T-helper 9 cell (primary cell): ENCODE measurements around the gene ELFN2.

Experiments used
- DNase-seq: peaks from one replicate; pipeline ENCODE4 v3.0.0-alpha.2; 2020

Gene ELFN2

DNA sequence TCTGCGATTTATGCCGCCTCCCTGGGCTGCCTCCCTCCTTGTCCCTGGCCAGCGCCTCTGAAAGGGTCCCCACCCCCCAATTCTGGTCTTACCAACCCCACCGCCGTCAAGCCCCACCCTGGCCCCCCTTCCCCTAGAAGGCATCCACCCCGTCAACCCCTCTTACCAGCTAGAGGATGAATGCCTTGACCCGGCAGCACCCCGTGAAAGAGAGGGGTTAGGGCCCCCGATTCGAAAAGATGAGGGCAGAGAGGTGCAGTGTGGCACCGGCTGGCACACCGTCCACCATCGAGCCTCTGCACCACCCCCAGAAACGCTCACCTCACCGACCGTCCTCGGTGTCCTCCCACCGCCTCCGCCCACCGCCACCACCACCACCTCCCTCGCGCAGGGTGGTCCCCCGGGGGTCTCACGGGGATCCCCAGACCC is 559 bp downstream of the ELFN2 start:
- no peak for DNase-seq

DNA sequence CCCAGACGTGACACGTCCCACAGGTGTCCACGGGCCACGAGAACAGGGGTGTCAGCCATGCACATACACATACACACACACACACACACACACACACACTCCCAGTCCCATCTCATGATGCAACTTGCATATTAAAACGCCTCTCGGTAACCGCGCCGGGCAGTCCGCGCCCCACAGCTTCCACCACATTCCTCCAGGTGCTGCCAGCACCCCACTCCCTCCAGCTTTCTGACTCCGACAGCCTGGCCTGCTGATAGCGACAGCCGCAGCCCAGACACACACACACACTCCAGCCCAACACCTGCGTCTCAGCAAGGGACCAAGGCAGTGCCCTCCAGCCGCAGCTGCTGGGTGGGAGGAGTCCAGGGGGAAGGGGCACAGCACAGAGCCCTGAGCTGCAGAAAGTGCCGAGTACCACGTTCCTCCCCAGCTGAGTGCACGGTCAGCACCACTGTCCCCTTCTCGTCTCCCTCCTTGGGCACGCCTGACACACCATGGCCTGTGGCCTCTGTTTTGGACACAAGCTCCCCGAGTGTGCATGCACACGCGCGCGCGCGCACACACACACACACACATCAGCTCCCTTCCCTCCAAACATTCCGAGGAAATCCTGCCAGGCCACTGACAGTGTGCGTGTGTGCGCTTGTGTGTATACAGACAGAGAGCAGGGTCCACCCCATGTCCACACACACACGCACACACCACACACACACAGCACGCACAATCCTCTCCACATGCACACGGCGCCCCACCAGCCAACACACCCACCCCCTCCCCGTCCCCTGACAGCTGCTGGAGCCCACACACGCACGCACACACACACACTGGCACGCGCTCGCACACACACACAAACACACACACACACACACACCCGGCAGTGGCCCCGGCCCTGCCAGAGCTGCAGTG is 1.2 kb downstream of the ELFN2 start:
- DNase-seq, result no peak

DNA sequence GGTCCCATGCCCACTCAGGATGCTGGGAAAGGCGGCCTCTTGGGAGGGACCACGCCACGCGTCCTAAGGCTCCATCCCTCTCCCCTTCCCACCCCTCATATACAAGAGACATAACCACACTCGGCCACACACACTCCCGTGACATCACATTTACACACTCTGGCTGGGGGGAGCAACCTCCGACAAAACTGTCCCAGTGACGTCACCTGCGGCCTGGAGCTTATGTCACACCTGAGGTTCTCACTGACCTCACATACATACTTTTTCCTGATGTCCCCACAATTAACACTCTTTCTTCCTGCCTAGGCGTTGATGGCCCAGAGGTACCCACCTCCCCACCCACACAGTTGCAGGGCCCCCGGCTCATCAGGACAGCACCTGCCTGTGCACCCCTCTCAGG is 1.9 kb downstream of the ELFN2 start:
- no peak for DNase-seq

- DNase-seq, result no peak
Observed at GRCh38 chr22:37423283-37423682, 4.0 kb downstream of the ELFN2 start.

- DNase-seq, result no peak
Observed at GRCh38 chr22:37421468-37421877, 5.8 kb downstream of the ELFN2 start.

- no peak for DNase-seq
Observed at GRCh38 chr22:37420686-37421467, 6.4 kb downstream of the ELFN2 start.

DNA sequence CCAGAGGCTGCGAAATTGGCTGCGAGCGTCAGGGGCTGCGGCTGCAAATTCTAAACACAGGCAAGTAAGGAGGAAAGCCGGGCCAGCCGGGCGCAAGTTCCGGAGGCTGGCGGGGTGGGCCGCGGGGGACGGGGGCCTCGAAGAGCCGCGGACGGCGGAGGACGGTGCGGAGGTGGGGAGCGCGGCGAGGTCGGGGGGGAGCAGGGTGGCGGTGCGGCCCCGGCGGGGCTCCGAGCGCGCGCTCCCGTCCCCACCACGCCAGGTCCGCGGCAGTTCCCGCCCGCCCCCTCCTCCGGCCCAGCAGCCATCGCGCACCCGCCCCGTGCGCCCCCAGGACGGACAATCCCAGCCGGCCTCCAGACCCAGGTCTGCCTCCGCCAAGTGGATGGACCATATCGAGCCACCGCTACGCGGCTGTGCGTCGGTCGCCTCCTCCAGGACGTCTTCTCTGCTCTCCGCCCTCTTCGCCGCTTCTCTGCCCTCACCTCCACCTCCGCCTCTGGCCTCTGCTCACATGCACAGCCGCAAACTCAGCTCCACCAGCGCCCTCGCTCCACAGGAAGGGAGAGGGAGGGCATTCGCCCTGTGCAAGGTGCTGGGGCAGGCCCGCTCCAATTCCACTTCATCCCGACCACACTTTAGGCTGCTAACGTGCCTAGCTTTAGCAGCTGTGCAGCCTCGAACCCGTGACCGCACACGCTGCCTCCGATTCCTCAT is 7.2 kb downstream of the ELFN2 start:
- DNase-seq, result no peak

GRCh38 chr22:37419370-37419968 is 7.8 kb downstream of the ELFN2 start:
- DNase-seq, result no peak

GRCh38 chr22:37418627-37419369 is 8.5 kb downstream of the ELFN2 start:
- no peak for DNase-seq

GRCh38 chr22:37417677-37418348 is 9.5 kb downstream of the ELFN2 start:
- DNase-seq, result no peak

- no peak for DNase-seq
Observed at GRCh38 chr22:37417264-37417663, 10.0 kb downstream of the ELFN2 start.

DNA sequence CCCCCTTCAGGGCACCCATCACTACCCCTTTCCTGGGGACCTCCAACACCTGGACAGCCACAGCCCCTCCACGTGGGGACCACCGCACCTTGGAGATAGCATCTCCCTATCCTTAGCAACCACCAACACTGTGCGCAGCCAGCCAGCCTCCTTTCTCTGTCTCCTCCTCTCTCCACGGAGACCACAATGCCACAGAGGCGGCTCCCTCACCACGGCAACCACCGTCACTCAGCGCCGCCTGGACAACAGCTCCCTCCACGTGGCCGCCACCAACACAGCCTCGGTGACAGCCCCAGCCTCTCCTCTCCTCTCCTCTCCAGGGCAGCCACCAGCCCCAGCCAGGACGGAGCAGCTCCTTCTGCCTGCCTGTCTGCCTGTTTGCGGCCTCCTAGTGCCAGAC is 10.5 kb downstream of the ELFN2 start:
- no peak for DNase-seq

GRCh38 chr22:37416389-37416788 is 10.9 kb downstream of the ELFN2 start:
- no peak for DNase-seq

GRCh38 chr22:37415210-37415609 is 12.1 kb downstream of the ELFN2 start:
- no peak for DNase-seq

DNA sequence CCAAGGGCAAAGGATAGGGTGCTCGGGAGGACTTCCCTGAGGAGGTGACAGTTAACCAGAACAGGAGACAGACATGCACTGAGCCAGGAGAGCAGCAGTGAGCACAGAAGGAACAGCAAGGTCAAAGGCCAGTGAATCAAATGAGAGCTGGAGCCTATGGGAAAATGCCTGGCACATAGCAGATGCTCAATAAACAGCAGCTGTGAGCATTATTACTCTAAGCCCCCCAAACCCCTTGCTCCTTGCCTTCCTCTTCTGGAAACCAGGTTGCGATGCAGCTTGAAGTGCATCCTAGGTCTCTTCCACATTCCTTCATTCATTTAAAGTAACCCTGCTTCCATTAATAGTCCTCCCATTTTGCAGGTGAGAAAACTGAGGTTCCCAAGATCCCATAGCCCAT is 13.0 kb downstream of the ELFN2 start:
- DNase-seq, result no peak

DNA sequence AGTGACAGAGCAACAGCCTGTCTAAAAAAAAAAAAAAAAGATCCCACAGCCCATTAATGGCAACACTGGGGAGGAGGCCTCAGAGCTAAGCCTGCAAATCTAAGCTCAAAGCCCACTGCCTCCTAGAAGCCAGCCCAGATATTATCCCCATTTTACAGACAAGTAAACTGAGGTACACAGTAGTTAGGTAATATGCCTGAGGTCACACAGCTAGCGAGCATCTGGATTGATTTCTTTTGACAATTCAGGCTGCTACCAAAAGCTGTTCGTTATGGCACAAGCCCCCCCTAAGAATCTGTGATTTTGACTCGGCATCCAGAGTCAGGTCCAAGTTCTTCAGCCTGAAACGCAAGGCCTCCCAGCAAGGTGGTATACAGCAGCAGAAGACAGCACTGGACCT is 13.7 kb downstream of the ELFN2 start:
- DNase-seq, result no peak

- no peak for DNase-seq
Observed at GRCh38 chr22:37412495-37413250, 14.6 kb downstream of the ELFN2 start.

- DNase-seq, result no peak
Observed at GRCh38 chr22:37411655-37412054, 15.6 kb downstream of the ELFN2 start.

GRCh38 chr22:37410174-37411055 is 16.9 kb downstream of the ELFN2 start:
- no peak for DNase-seq
